GF-D8 (cell line): ENCODE results near the gene AKR1E2.

Experiments used
- DNase-seq: peaks from one replicate; lab custom pipeline; 2025; lab: John Stamatoyannopoulos, UW

AKR1E2 gene

DNA sequence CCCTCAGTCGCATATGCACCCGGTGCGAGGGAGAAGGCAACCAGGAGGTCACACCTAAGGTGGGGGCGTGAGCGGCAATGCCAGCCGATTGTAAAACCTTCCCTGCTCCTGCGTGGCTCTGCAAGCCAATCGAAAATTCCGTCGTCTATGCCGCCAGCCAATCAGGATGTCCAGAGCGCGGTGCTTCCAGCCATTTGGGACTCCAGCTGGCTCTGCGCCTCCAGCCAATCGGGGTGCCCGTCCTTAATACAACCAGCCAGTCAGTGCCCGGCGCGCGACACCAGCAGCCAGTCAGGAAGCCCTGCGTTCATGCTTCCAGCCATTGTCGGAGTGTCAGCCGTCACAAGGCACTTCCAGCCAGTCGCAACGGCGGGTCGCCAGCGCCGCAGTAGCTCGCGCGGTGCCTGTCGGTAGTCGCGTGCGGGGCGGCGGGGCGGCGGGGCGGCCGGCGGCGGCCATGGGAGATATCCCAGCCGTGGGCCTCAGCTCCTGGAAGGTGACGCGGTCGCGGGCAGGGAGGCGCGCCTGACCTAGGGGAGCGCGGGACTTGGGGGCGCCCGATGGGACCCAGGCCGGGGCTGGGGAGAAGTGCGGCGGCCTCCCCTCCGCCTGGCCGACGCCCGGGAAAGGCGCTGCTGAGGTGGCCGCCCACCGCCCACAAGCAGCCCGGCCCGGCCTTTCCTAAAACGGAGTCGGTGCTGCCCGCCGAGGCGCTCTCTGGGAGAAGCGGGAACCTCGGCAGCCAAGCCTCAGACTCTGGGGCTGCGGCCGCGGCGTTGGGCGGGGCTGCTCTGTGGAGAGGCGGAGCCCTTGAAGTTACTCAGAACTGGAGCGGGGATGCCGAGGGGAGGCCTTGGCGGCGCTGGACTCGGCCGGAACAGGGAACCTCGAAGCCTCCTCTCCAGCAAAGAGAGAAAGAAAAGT lies at the start of gene AKR1E2:
Gene AKR1E2 (plus strand): TSS at position 340 of the 924 bp plus-strand sequence. CDS start 118 bp downstream, at position 458.
- no peak for DNase-seq

DNA sequence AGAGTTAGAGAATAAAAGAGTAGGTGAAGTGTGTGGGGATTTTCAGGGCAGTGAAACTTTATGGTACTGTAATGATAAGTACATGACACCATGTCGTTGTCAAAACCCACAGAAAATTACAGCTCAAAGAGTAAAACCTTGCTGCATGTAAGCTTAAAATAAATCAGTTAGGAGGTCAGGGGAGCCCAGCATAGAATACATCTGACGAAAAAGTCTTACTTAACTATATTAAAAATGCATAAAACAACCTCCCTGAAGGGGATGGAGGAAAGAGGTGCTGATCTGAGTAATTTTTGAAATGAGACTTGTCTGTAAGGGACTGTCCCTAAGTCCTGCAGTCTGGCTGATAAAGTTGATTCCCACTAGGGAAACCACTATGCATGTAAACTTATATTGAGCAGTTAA lies 49.8 kb upstream of the AKR1E2 start:
- DNase-seq: no peak

DNA sequence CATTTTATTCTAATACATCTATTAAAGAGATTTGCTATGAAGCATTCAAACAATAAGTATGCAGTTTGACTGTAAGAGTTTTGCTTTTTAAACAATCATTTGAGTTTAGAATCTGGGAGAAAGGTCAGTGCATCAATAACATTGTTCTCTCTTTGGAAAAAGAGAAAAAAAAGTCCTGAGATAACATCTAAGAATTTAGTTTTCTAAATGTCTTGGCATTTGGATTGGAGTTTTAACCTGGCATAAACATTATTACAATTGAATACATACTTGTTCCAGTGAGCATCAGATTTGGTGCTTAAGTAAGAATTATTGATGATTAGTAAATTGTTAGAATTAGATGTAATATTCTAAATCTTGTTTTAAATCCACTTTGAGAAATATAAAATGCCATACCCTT lies 47.2 kb upstream of the AKR1E2 start:
- DNase-seq: no peak

DNA sequence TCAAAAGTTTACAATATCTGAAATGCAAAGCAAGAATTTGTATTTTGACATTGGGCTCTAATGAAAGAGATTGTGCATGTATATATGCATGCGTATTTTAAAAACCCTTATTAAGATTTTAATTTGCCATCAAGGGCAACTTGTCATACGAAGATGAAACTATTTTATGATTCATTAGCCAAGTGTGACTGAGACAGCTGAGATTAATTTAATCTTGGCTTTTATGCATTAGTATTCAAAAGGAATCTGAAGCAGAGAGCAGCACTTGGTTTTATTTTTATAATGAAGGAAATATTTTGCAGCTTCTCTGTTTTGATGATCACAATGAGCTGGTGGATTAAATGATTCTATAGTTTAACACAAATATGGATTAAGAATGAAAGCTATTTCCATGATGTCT lies 45.9 kb upstream of the AKR1E2 start:
- no peak for DNase-seq

DNA sequence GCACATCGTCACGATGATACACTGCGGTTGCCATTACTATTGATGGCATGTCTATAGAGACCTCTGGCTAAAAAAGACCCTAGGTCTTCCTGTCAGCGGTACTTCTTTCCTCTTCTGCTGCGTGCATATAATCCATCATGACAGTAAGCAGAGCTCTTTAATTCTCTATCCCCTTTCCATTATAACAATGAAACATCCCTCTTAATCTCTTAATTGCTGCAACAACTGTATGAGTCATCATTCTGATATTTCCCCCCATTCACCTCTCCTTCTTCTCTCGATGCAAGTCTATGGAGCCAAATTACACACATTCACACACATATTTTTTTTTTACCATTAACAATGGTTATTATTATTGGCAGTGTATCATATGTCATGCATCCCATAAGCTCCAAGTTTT lies 45.2 kb upstream of the AKR1E2 start:
- no peak for DNase-seq

- no peak for DNase-seq
These were observed 44.1 kb upstream of the AKR1E2 start for GRCh38 chr10:4781955-4782354.

GRCh38 chr10:4784667-4785333 lies 41.2 kb upstream of the AKR1E2 start:
- no peak for DNase-seq

GRCh38 chr10:4786043-4786839 lies 39.8 kb upstream of the AKR1E2 start:
- DNase-seq: no peak

DNA sequence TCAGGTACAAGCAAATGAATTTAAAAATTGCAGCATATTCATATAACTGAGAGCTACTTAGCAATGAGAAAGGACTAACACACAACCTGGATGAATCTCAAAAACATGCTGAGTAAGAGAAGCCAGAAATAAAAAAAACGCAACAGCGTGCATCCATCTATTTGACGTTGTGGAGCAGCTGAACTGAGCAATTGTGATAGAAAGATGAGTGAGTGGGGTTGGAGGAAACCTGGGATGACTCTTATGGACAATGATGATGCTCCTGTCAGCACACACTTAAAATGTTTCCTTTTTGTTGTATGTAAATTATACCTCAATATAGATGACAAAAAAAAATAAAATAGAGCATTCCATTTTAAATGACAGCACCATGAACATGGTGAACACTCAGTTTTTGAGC lies 36.0 kb upstream of the AKR1E2 start:
- no peak for DNase-seq

GRCh38 chr10:4790922-4791321 lies 35.1 kb upstream of the AKR1E2 start:
- no peak for DNase-seq

- DNase-seq: no peak
These were observed 33.6 kb upstream of the AKR1E2 start for GRCh38 chr10:4792381-4792780.

GRCh38 chr10:4801405-4801804 lies 24.6 kb upstream of the AKR1E2 start:
- DNase-seq: no peak

DNA sequence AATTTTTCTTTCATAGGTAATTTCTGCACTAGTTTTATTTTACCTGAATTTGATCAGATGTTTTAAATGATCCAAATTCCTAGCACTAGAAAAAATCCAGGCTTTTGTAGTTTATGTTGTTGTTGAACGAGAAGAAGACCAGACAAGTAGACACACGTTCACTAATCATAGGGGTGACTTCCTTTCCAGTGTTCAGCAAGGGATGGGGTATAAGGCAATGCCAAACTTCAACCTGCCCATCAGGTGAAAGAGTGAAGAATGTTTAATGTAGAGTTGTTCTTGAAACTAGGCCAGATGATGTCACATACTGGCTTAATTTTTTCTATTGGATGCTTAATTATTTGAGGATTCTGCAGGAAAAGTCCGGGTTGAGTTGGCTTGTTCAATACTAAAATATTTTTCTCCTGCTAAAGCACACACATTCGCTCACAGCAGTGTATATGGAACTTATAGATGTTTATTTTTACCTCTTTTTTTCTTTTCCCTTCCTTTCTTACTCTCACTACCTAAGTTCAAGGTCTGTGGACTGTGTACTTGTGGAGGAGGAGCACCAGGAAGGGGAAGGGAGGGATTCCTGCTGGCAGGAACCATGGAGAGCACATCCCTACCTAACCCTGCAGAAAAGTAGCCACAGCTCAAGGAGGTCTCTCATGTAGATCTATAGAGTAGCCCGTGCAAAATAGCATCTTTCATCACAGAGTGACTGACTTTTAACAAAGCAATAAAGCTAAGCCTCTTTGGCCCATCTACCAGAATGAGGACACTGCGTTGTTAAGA lies 23.1 kb upstream of the AKR1E2 start:
- DNase-seq: no peak

DNA sequence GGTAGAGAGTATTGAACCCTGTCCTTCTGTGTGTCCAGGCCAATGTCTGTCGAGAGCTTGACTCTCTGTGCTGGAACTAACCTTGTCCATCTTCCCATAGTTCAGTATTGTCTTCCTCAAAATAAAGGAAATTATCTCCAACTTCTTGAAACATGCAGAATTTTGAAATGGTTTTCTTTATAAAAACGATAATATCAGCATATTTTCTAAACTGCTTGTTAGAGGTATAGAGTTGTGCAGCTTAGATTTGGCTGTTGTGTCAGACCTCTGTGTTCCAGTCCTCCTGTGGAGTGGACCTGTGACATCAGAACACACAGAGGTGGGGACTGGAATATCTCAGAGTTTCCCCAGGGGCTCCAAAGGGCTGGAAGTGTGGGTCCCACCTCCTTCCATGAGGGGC lies 22.2 kb upstream of the AKR1E2 start:
- DNase-seq: no peak

DNA sequence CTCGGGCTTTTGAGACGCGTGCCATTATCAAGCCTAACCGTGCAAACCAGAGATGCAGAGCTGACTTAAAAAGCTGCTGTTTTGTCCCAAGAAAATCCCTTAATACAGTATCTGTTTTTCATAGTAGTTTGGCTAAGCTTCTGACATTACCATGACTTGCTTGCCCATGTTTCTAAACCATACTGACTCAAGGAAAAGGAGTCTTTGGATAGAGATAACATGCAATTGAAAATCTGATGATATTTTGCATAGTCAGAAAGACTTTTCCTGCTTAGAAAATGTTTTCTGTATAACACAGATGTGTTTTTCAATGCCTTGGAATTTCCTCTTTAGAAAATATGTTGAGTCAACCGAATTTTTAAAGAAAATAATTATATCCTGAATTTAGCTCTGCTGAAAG lies 21.5 kb upstream of the AKR1E2 start:
- DNase-seq: no peak

DNA sequence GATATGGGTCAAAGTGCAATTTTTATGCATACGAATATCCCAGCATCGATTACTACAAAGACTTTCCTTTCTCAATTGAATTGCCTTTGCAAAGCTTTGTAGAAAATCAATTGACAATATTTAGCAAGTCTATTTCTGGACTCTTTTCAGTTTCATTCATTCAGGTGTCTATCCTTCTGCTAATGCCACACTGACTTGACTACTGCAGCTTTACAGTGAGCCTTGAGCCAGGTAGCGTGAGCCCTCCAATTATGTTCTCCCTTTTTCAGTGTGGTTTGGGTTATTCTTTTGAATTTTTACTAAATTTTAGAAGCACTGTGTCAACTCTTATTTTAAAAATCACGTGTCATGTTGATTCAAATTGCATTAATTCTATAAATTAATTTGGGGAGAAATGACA lies 19.5 kb upstream of the AKR1E2 start:
- no peak for DNase-seq

DNA sequence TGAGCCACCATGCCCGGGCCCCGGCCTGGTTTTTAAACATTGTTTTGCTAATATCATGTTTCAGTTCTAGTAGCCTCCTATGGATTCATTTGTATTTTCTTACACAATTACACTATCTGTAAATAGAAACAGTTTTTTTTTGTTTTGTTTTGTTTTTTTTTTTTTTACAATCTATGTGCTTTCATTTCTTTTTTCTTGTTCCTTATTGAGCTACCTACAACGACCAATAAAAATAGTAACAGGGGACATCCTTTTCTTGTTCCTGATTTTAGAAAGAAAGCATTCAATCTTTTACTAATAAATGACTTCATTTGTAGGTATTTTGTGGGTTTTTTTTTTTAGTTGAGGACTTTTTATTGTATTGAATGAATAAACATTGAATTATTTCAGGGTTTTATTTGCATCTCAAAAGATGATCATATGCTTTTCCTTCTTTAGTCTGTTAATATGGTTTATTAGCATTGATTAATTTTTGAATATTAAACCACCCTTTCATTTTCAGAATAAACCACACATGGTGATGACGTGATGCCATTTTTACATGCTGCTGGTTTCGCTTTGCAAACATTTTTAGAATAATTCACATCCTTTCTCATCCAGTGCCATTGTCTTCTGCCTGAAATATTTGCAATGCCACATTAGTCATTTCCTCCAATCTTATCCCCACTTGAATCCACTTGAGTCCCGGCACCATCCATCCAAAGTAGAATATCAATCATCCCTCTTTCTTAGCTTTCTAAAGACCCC lies 18.1 kb upstream of the AKR1E2 start:
- no peak for DNase-seq

DNA sequence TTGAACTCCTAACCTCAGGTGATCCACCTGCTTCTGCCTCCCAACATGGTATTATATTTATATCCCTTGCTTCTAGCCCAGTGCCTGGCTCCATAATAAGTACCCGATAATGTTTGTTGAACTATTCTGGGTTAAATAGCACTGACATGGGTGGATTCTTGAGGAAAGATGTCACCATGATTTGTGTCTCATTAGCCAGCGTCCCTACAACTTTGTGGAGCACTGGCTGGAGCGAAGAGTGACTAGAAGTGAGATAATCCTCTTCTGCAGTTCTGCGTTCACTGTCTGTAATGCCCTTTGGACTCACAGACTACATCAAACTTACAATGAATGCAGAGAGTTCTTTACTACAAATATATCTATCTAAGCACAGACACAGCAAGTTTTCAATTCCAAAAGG lies 16.9 kb upstream of the AKR1E2 start:
- DNase-seq: no peak

GRCh38 chr10:4810092-4810491 lies 15.9 kb upstream of the AKR1E2 start:
- no peak for DNase-seq

- DNase-seq: no peak
These were observed 14.0 kb upstream of the AKR1E2 start for GRCh38 chr10:4812046-4812445.

DNA sequence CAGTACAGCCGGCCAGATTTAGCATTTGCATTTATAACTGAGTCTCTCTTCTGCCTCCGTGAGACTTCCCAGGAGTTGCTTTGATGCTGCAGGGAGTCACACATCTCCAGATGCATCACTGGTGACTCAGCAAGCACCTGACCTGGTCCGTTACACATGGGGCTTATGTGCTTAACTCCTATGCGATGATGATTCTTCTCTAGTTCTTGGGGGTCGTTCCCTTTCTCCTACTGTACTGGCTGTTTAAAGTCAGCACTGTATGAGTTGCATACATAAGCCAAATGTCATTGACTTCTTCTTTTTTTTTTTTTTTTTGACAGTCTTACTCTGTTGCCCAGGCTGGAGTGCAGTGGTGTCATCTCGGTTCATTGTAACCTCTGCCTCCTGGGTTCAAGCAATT lies 13.0 kb upstream of the AKR1E2 start:
- DNase-seq: no peak
